Loucy (cell line): ENCODE results near the gene VPS25.
A peak's percentile ranks its signal among the peaks of the same experiment; 100 is the strongest.

Experiments
- H2AFZ ChIP-seq: fragments of 200-600 bp; sonication (generic); 2 replicates; pipeline ENCODE4 v1.6.0; 2016; ENCODE audit warnings: antibody characterized with exemption, mild to moderate bottlenecking, low read length, moderate library complexity
- H3F3A ChIP-seq: fragments of 200-600 bp; 2 replicates; pipeline ENCODE4 v1.6.0; 2016; ENCODE audit warnings: antibody characterized with exemption, low read depth, mild to moderate bottlenecking
- H3K27me3 ChIP-seq: fragments of 200-600 bp; sonication (generic); 2 replicates; pipeline ENCODE4 v1.6.1; 2014; ENCODE audit warnings: low read length, mild to moderate bottlenecking; ENCODE audit not compliant: insufficient read depth, poor library complexity, severe bottlenecking
- H3K36me3 ChIP-seq: fragments of 200-600 bp; sonication (generic); 2 replicates; pipeline ENCODE4 v1.6.1; 2016; ENCODE audit warnings: low read length; ENCODE audit not compliant: insufficient read depth
- H3K4me1 ChIP-seq: fragments of 200-600 bp; sonication (generic); 2 replicates; pipeline ENCODE4 v1.5.1; 2014; ENCODE audit warnings: low read length, mild to moderate bottlenecking; ENCODE audit not compliant: insufficient read depth, poor library complexity, severe bottlenecking
- H3K4me2 ChIP-seq: fragments of 200-600 bp; sonication (generic); 2 replicates; pipeline ENCODE4 v1.6.0; 2014; ENCODE audit warnings: antibody characterized with exemption, low read length, low read depth, mild to moderate bottlenecking; ENCODE audit not compliant: poor library complexity, severe bottlenecking
- H3K4me3 ChIP-seq: fragments of 200-600 bp; sonication (generic); 2 replicates; pipeline ENCODE4 v1.5.1; 2014; ENCODE audit warnings: low read length, mild to moderate bottlenecking, mixed read lengths; ENCODE audit not compliant: poor library complexity, severe bottlenecking
- H3K79me2 ChIP-seq: fragments of 200-600 bp; sonication (generic); 2 replicates; pipeline ENCODE4 v1.6.1; 2014; ENCODE audit warnings: low read length; ENCODE audit not compliant: insufficient read depth
- H3K9ac ChIP-seq: fragments of 200-600 bp; sonication (generic); 2 replicates; pipeline ENCODE4 v1.6.0; 2014; ENCODE audit warnings: mild to moderate bottlenecking, low read depth, low read length, moderate library complexity; ENCODE audit not compliant: poor library complexity, severe bottlenecking
- H3K9me2 ChIP-seq: fragments of 200-600 bp; sonication (generic); replicated peaks from 2 replicates; pipeline ENCODE4 v1.6.1; 2016; ENCODE audit warnings: low read depth, low read length, mixed read lengths
- H3K9me3 ChIP-seq: fragments of 200-600 bp; sonication (generic); 2 replicates; pipeline ENCODE4 v1.6.1; 2014; ENCODE audit warnings: mild to moderate bottlenecking, antibody characterized with exemption, low read length, low read depth; ENCODE audit not compliant: insufficient read depth
- H4K20me1 ChIP-seq: fragments of 200-600 bp; sonication (generic); 2 replicates; pipeline ENCODE4 v1.6.0; 2014; ENCODE audit warnings: antibody characterized with exemption, low read length, mild to moderate bottlenecking; ENCODE audit not compliant: insufficient read depth, poor library complexity, severe bottlenecking
- EZH2phosphoT487 ChIP-seq: fragments of 200-600 bp; IDR thresholded peaks from 2 replicates; pipeline ENCODE4 v1.6.1; 2018; ENCODE audit warnings: antibody characterized with exemption, mild to moderate bottlenecking, moderate library complexity, borderline replicate concordance
- TF ChIP-seq, protein P1 (sequence below): fragments of 200-600 bp; sonication (generic); conservative IDR thresholded peaks from 2 replicates; pipeline ENCODE4 v1.5.1; 2014; ENCODE audit warnings: mild to moderate bottlenecking, antibody characterized with exemption, low read length

Gene VPS25

DNA sequence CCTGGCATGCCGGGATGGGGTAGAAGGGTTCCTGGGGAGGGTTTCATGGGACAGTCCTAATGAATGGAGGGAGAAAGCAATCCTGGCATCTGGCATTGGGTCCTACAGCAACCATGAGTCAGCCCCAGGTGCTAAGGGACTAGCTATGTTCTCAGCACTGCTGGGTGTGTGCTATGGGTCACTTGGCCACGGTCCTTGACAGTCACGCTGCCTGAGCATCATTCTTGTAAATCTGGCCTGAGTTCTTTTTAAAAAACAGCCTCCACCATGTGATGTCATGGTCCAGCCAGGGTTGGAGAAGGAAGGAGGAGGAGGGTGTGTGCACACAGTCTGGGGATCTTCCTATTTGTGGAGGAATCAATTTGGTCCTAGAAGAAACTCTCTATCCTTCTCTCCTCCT, 18.5 kb upstream of the VPS25 start:
- Histone ChIP-seq H3K27me3 (no peaks in the 10 kb centered on the region), H3K9ac (no peak overlapping the region), H3K4me3 (no peak overlapping the region), H4K20me1 (no peaks in the 10 kb centered on the region), H3K9me3 (no peaks in the 10 kb centered on the region), H3K9me2 (no peaks in the 10 kb centered on the region), H3K36me3 (no peaks in the 10 kb centered on the region), H3F3A (no peaks in the 10 kb centered on the region), H3K4me2 (no peak overlapping the region), H3K4me1 (no peaks in the 10 kb centered on the region), H3K79me2 (no peaks in the 10 kb centered on the region), H2AFZ (no peak overlapping the region)
- no peak for TF ChIP-seq EZH2phosphoT487
- TF ChIP-seq, protein P1, sequence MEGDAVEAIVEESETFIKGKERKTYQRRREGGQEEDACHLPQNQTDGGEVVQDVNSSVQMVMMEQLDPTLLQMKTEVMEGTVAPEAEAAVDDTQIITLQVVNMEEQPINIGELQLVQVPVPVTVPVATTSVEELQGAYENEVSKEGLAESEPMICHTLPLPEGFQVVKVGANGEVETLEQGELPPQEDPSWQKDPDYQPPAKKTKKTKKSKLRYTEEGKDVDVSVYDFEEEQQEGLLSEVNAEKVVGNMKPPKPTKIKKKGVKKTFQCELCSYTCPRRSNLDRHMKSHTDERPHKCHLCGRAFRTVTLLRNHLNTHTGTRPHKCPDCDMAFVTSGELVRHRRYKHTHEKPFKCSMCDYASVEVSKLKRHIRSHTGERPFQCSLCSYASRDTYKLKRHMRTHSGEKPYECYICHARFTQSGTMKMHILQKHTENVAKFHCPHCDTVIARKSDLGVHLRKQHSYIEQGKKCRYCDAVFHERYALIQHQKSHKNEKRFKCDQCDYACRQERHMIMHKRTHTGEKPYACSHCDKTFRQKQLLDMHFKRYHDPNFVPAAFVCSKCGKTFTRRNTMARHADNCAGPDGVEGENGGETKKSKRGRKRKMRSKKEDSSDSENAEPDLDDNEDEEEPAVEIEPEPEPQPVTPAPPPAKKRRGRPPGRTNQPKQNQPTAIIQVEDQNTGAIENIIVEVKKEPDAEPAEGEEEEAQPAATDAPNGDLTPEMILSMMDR = no peak

DNA sequence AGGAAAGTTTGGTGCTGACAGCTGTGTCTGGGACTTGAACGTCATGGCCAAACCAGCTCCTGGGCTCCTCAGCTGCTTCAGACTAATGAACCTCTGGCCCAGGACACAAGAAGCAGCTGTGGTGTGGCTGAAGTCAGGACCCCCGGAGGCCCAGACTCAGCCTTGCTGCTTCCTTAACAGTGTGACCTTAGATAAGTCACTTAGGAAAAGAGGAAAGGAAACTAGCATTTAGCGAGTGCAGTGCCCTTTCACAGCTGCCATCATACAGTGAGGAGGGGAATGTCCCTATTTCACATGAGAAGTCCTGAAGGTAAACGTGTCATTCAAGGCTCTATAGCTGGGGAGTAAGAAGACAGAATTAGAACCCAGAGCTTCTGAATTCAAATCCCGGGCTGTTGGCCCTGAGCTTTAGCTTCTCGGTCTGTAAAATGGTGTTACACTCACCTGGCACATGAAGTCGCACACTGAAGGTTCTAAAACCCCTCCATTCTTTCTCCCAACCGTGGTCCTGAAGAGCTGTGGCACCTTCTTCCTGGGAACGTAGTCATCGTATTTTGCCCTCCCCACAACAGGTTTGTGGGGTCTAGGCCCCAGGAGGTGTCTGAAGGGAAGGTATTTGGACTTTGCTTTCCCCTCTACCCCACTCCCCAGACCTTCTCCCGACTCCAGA, 13.1 kb upstream of the VPS25 start:
- no peak for TF ChIP-seq EZH2phosphoT487
- TF ChIP-seq, protein P1 = no peak
- no peak overlapping the region for H3K4me2 ChIP-seq

DNA sequence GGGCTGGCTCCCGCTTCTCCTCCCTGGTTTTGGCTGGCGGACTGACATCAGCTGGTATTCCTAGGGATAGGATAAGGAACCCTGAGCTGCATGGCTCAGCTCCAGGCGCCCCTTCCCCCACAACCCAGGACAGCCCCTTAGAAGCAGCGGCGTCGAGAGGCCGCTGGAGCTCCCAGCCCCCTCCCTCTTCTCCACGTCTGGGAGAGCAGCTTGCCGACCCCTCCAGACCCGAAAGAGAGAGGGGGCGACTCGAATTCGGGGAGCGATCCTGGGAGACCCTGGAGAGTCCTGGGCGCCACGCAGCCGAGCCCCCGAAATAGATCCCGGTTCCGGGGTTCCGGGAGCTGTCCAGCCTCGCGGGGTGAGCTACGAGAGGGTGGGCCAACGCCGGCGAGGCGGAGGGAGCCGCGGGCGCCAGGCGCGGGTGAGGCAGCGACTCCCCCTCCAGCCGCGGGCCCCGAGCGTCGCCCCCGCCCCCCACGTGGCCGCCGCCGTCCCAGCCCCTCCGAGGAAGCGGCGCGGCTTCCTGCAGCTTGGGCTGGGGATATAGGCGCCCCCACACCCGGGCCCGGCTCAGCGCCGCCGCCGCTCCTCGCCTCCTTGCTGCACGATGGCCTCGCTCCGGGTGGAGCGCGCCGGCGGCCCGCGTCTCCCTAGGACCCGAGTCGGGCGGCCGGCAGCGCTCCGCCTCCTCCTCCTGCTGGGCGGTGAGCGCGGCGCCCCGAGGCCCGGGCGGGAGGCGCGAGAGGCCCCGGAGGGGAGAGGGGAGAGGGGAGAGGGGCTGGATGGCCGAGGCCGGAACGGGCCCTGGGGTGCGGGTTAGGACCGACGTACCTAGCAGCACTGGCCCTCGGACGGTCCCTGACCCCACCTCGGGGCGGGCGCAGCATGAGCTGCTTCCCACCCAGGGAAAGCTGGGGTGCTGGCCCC, 12.3 kb upstream of the VPS25 start, which contains the start of gene RAMP2:
RAMP2 (plus strand) TSS at position 576 of the 930 bp plus-strand sequence; CDS start at position 611, 35 bp downstream.
- Histone ChIP-seq H3K4me1 (no peaks in the 10 kb centered on the region), H3K27me3 (peaks cover 12% of the 10 kb centered on the region), H4K20me1 (no peaks in the 10 kb centered on the region), H3K9me2 (no peaks in the 10 kb centered on the region), H2AFZ (no peak within 1 kb of the TSS; the same call in 1 of the 2 replicates), H3K79me2 (no peaks in the 10 kb centered on the region), H3K9ac (no peak within 1 kb of the TSS), H3F3A (no peaks in the 10 kb centered on the region), H3K36me3 (no peaks in the 10 kb centered on the region), H3K9me3 (no peaks in the 10 kb centered on the region), H3K4me2 (peak within 1 kb of the TSS; percentile 48), H3K4me3 (no peak within 1 kb of the TSS)
- no peak for TF ChIP-seq EZH2phosphoT487
- TF ChIP-seq, protein P1 = no peak

More for the DNA sequence above, 13.1 kb upstream of the VPS25 start:
- Histone ChIP-seq H2AFZ (no peak overlapping the region), H3F3A (no peaks in the 10 kb centered on the region), H3K79me2 (no peaks in the 10 kb centered on the region), H3K36me3 (no peaks in the 10 kb centered on the region), H3K27me3 (peaks cover 12% of the 10 kb centered on the region), H3K4me1 (no peaks in the 10 kb centered on the region), H3K4me3 (no peak overlapping the region), H3K9ac (no peak overlapping the region), H3K9me3 (no peaks in the 10 kb centered on the region), H4K20me1 (no peaks in the 10 kb centered on the region), H3K9me2 (no peaks in the 10 kb centered on the region)
